Ovary (tissue), 3 donors: Measurements from ENCODE around the gene MCM7.

Experiments
- CTCF ChIP-seq, 3 donors: fragments of 450-650 bp in 2 of 3; fragments of 200-600 bp in 1 of 3; IDR thresholded peaks; one replicate each; pipeline versions ENCODE4 v1.5.1 to v1.8.0; 2016 to 2022; ENCODE audit warnings: antibody characterized with exemption in 3 of 3, mild to moderate bottlenecking in 1 of 3
- EP300 ChIP-seq: sonication (generic); formaldehyde crosslinking; IDR thresholded peaks from one replicate; pipeline ENCODE4 v1.6.1; 2017; ENCODE audit warnings: antibody characterized with exemption
- POLR2A ChIP-seq: fragments of 450-650 bp; IDR thresholded peaks from one replicate; pipeline ENCODE4 v1.6.1; 2017; ENCODE audit warnings: antibody characterized with exemption, mild to moderate bottlenecking, moderate library complexity
- donor health status: DM: no; HTN: no; CAD: no.

DNA sequence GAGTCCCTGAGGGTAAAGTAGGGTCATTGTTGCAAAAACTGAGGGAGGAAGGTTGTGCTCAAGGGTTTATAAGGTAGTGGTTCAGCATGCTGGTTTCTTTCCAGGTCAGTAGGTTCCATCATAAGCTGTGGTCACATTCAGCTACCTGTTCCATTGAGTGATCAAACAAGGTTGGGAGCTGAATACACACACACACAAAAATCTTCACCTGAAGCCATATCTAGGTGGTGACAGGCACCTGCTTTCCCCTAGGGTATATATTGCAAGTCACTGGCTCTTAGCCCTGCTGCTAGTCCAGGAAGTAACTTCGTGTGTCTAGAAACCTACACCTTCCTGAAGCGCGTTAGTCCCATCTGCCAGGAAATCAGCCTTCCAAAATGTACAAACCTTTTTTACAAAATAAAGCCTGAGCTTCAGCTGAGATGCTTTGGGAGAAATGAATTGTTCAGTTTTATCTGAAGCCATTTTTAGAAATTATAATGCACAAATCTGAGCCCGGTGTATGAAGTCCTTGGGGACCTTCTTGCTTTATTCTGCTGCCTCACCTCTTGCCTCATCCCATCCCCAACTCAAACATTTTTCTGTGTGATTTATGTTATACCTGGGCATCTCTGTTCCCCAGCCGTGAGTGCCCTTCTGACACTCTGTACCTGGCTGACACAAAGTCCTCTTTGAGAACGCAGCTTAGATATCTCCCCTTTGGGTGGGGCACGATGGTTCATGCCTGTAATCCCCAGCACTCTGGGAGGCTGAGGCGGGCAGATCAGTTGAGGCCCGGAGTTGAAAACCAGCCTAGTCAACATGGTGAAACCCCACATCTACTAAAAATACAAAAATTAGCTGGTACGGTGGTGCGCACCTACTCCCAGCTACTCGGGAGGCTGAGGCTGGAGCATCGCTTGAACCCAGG, 36.9 kb upstream of the MCM7 start:
- no peak for TF ChIP-seq CTCF (IDR thresholded peaks at IDR 0.05)
- TF ChIP-seq EP300 = no peak
- TF ChIP-seq POLR2A = no peak
